ENCODE results near the gene DIP2C.
A peak's percentile ranks its signal among the peaks of the same experiment; 100 is the strongest.

Gene DIP2C

GRCh38 chr10:569961-570627 is 119.4 kb downstream of the DIP2C start:
- peak; percentile 31 for DNase-seq

- no peak for DNase-seq
These were observed 120.6 kb downstream of the DIP2C start for GRCh38 chr10:568848-569247.

GRCh38 chr10:567869-568268 is 121.6 kb downstream of the DIP2C start:
- no peak for DNase-seq

- no peak for DNase-seq
These were observed 123.1 kb downstream of the DIP2C start for GRCh38 chr10:566241-566885.

GRCh38 chr10:565676-566075 is 123.8 kb downstream of the DIP2C start:
- no peak for DNase-seq

GRCh38 chr10:565146-565545 is 124.3 kb downstream of the DIP2C start:
- DNase-seq, result no peak

GRCh38 chr10:563827-564226 is 125.6 kb downstream of the DIP2C start:
- DNase-seq, result no peak

- DNase-seq, result no peak
These were observed 127.3 kb downstream of the DIP2C start for GRCh38 chr10:562142-562541.

GRCh38 chr10:561721-562120 is 127.7 kb downstream of the DIP2C start:
- DNase-seq, result no peak

- no peak for DNase-seq
These were observed 129.0 kb downstream of the DIP2C start for GRCh38 chr10:560314-560992.

GRCh38 chr10:559767-560047 is 129.8 kb downstream of the DIP2C start:
- DNase-seq, result no peak

GRCh38 chr10:558891-559766 is 130.3 kb downstream of the DIP2C start:
- no peak for DNase-seq

GRCh38 chr10:558364-558763 is 131.1 kb downstream of the DIP2C start:
- no peak for DNase-seq

GRCh38 chr10:557792-558328 is 131.6 kb downstream of the DIP2C start:
- DNase-seq, result peak; percentile 36

- DNase-seq, result no peak
These were observed 132.4 kb downstream of the DIP2C start for GRCh38 chr10:556971-557637.

GRCh38 chr10:555682-556350 is 133.7 kb downstream of the DIP2C start:
- no peak for DNase-seq

- DNase-seq, result no peak
These were observed 134.2 kb downstream of the DIP2C start for GRCh38 chr10:555281-555680.

GRCh38 chr10:554182-554848 is 135.2 kb downstream of the DIP2C start:
- DNase-seq, result peak; percentile 46

GRCh38 chr10:553233-553632 is 136.2 kb downstream of the DIP2C start:
- DNase-seq, result no peak

- no peak for DNase-seq
These were observed 136.8 kb downstream of the DIP2C start for GRCh38 chr10:552679-553078.
